H1 (cell line): ENCODE data around the gene AIFM1. TPM values are rescaled to one million over a fixed set of nuclear protein-coding genes. Genes with fewer than 3 reads are reported as not detected.

ENCODE experiments used
- CHD1 ChIP-seq: IDR thresholded peaks from 2 replicates; pipeline ENCODE4 v1.6.1; 2012; ENCODE audit warnings: low read depth, low read length, improper control_type of control experiment
- CHD2 ChIP-seq: IDR thresholded peaks from 2 replicates; pipeline ENCODE4 v1.6.1; 2012; ENCODE audit warnings: low read length, improper control_type of control experiment
- CREB1 ChIP-seq: IDR thresholded peaks from 2 replicates; pipeline ENCODE4 v1.6.1; 2012; ENCODE audit warnings: inconsistent platforms
- CTCF ChIP-seq, 3 experiments: IDR thresholded peaks; 1 replicate in 2 of 3; 2 replicates in 1 of 3; pipeline versions ENCODE4 v1.5.1 to v1.6.1; 2011; ENCODE audit warnings: low read length in 3 of 3, mild to moderate bottlenecking in 3 of 3, inconsistent platforms in 2 of 3, low read depth in 1 of 3, moderate library complexity in 1 of 3; ENCODE audit not compliant: insufficient read depth in 1 of 3; ENCODE audit errors: control extremely low read depth in 1 of 3
- HDAC6 ChIP-seq: IDR thresholded peaks from one replicate; pipeline ENCODE4 v1.7.1; 2012; ENCODE audit warnings: low read depth, mild to moderate bottlenecking, inconsistent platforms, low read length, moderate library complexity
- KDM4A ChIP-seq: IDR thresholded peaks from one replicate; pipeline ENCODE4 v1.7.1; 2012; ENCODE audit warnings: low read depth, mild to moderate bottlenecking, moderate library complexity, low read length, inconsistent platforms; ENCODE audit not compliant: severe bottlenecking
- SIRT6 ChIP-seq: IDR thresholded peaks from one replicate; pipeline ENCODE4 v1.7.1; 2012; ENCODE audit warnings: low read length, inconsistent platforms
- SRF ChIP-seq: IDR thresholded peaks from 2 replicates; pipeline ENCODE4 v1.6.1; 2011; ENCODE audit warnings: mild to moderate bottlenecking, low read depth, low read length, moderate library complexity
- polyA plus RNA-seq, 7 experiments: library from polyadenylated mRNA; depleted of rRNA in 3 of 7; stranded (reverse) in 5 of 7; unstranded in 2 of 7; fragments of >200 nt in 5 of 7; fragments of 200-250 nt in 2 of 7; gene quantifications; 1 replicate in 5 of 7; 2 replicates in 1 of 7; 4 replicates in 1 of 7; pipeline versions ENCODE4 v1.2.1 to v1.2.3, GENCODE V29; 2011 to 2013; ENCODE audit warnings: missing spikeins in 2 of 7, mixed read lengths in 2 of 7
- total RNA-seq: library from RNA; stranded (reverse); fragmentation: NEBNext Ultra II Directional; extraction: Animal tissue kit (Norgen Biotek cat#: 25700); gene quantifications from 2 replicates; pipeline ENCODE4 v1.2.1, GENCODE V29; 2021

AIFM1 gene
- total and polyA plus RNA-seq, 2 of the 8 experiments (the other 6 are each of a cell fraction or from before 2014, with no cell fraction given): 34.1 to 55.4 TPM

GRCh38 chrX:130095249-130096030, 70.2 kb downstream of the AIFM1 start (continued):
- no peak for TF ChIP-seq CHD1
- TF ChIP-seq CHD2: no peak
- TF ChIP-seq KDM4A: no peak
- TF ChIP-seq CREB1: no peak
- TF ChIP-seq SRF: no peak
- TF ChIP-seq SIRT6: no peak
- no peak for TF ChIP-seq CTCF (IDR thresholded peaks at IDR 0.05; ENCODE audit: control extremely low read depth in 1 of 3, insufficient read depth in 1 of 3, low read depth in 1 of 3, low read length in 3 of 3)
- no peak for TF ChIP-seq HDAC6
